ENCODE data around the gene UBR2. TPM values are rescaled to one million over a fixed set of nuclear protein-coding genes. Genes with fewer than 3 reads are reported as not detected.

The UBR2 gene
- total RNA-seq, 1 donor from 2014 or later, result 20.9 TPM

- no peak overlapping the region for H3K27ac Mint-ChIP-seq (ENCODE audit: unreplicated experiment)
- peak; percentile 36 for DNase-seq (ENCODE audit: low spot score)
- no peak for TF ChIP-seq CTCF (IDR thresholded peaks at IDR 0.05)
- peaks cover 11% of the 10 kb centered on the region for H3K4me1 Mint-ChIP-seq (ENCODE audit: low read depth)
- peaks cover 2% of the 10 kb centered on the region for H3K27me3 Mint-ChIP-seq (ENCODE audit: low read depth)
- H3K36me3 Mint-ChIP-seq (ENCODE audit: low read depth), result peaks cover 3% of the 10 kb centered on the region
- H3K9me3 Mint-ChIP-seq (ENCODE audit: low read depth), result peaks cover 14% of the 10 kb centered on the region
- no peak overlapping the region for H3K4me3 Mint-ChIP-seq (ENCODE audit: unreplicated experiment)
Observed at GRCh38 chr6:42715871-42716270, 152.0 kb downstream of the UBR2 start.

- Mint-ChIP-seq H3K9me3 (ENCODE audit: low read depth) (no peaks in the 10 kb centered on the region), H3K27me3 (ENCODE audit: low read depth) (peaks cover 2% of the 10 kb centered on the region), H3K4me1 (ENCODE audit: low read depth) (peaks cover 7% of the 10 kb centered on the region), H3K36me3 (ENCODE audit: low read depth) (no peaks in the 10 kb centered on the region), H3K27ac (ENCODE audit: unreplicated experiment) (no peak overlapping the region), H3K4me3 (ENCODE audit: unreplicated experiment) (no peak overlapping the region)
- TF ChIP-seq CTCF (IDR thresholded peaks at IDR 0.05), result no peak
- no peak for DNase-seq (ENCODE audit: low spot score)
Observed at GRCh38 chr6:42720739-42721138, 156.9 kb downstream of the UBR2 start.

GRCh38 chr6:42722497-42722896 is 158.7 kb downstream of the UBR2 start, which contains the start of gene PRPH2:
PRPH2 (minus strand) TSS chr6:42722597; CDS start chr6:42722334, 263 bp downstream.
- no peak for DNase-seq (ENCODE audit: low spot score)
- no peak for TF ChIP-seq CTCF (IDR thresholded peaks at IDR 0.05)

GRCh38 chr6:42724825-42725224 is 161.0 kb downstream of the UBR2 start:
- Mint-ChIP-seq H3K4me1 (ENCODE audit: low read depth) (peaks cover 13% of the 10 kb centered on the region), H3K4me3 (ENCODE audit: unreplicated experiment) (no peak overlapping the region), H3K27ac (ENCODE audit: unreplicated experiment) (no peak overlapping the region), H3K36me3 (ENCODE audit: low read depth) (no peaks in the 10 kb centered on the region), H3K9me3 (ENCODE audit: low read depth) (no peaks in the 10 kb centered on the region), H3K27me3 (ENCODE audit: low read depth) (peaks cover 2% of the 10 kb centered on the region)
- no peak for TF ChIP-seq CTCF (IDR thresholded peaks at IDR 0.05)
- DNase-seq (ENCODE audit: low spot score), result no peak

More at GRCh38 chr6:42722497-42722896, 158.7 kb downstream of the UBR2 start, which contains the start of gene PRPH2:
- no peak within 1 kb of the TSS for H3K4me3 Mint-ChIP-seq (ENCODE audit: unreplicated experiment)
- peaks cover 2% of the 10 kb centered on the region for H3K27me3 Mint-ChIP-seq (ENCODE audit: low read depth)
- no peaks in the 10 kb centered on the region for H3K9me3 Mint-ChIP-seq (ENCODE audit: low read depth)
- peaks cover 13% of the 10 kb centered on the region for H3K4me1 Mint-ChIP-seq (ENCODE audit: low read depth)
- no peaks in the 10 kb centered on the region for H3K36me3 Mint-ChIP-seq (ENCODE audit: low read depth)
- H3K27ac Mint-ChIP-seq (ENCODE audit: unreplicated experiment), result no peak within 1 kb of the TSS

GRCh38 chr6:42726026-42726425 is 162.2 kb downstream of the UBR2 start:
- no peaks in the 10 kb centered on the region for H3K9me3 Mint-ChIP-seq (ENCODE audit: low read depth)
- no peaks in the 10 kb centered on the region for H3K36me3 Mint-ChIP-seq (ENCODE audit: low read depth)
- H3K27ac Mint-ChIP-seq (ENCODE audit: unreplicated experiment), result no peak overlapping the region
- peak overlapping the region; percentile 33 for H3K4me3 Mint-ChIP-seq (ENCODE audit: unreplicated experiment)
- no peaks in the 10 kb centered on the region for H3K27me3 Mint-ChIP-seq (ENCODE audit: low read depth)
- DNase-seq (ENCODE audit: low spot score), result no peak
- TF ChIP-seq CTCF (IDR thresholded peaks at IDR 0.05), result no peak
- peaks cover 7% of the 10 kb centered on the region for H3K4me1 Mint-ChIP-seq (ENCODE audit: low read depth)

Data from chondrocyte (in vitro differentiated cells).